ENCODE results near the gene RACK1. TPM values are rescaled to one million over a fixed set of nuclear protein-coding genes. Genes with fewer than 3 reads are reported as not detected.
A peak's percentile ranks its signal among the peaks of the same experiment; 100 is the strongest.

RACK1 gene
- total RNA-seq, 1 experiment from 2014 or later = 6,126 TPM

GRCh38 chr5:181194489-181195248 is 49.0 kb downstream of the RACK1 start:
- H3K4me3 ChIP-seq (ENCODE audit: insufficient read depth, low read depth, low read length) = no peak overlapping the region
- peak; percentile 57 for DNase-seq
- H3K36me3 ChIP-seq (replicated peaks; ENCODE audit: control insufficient read depth, insufficient read depth, low read length) = no peaks in the 10 kb centered on the region
- H3K27me3 ChIP-seq (ENCODE audit: control insufficient read depth, insufficient read depth, low read length) = peaks cover 21% of the 10 kb centered on the region

GRCh38 chr5:181193656-181194055 is 50.0 kb downstream of the RACK1 start:
- DNase-seq = no peak
- no peaks in the 10 kb centered on the region for H3K36me3 ChIP-seq (replicated peaks; ENCODE audit: control insufficient read depth, insufficient read depth, low read length)
- H3K4me3 ChIP-seq (ENCODE audit: insufficient read depth, low read depth, low read length) = no peak overlapping the region
- H3K27me3 ChIP-seq (ENCODE audit: control insufficient read depth, insufficient read depth, low read length) = peaks cover 26% of the 10 kb centered on the region

DNA sequence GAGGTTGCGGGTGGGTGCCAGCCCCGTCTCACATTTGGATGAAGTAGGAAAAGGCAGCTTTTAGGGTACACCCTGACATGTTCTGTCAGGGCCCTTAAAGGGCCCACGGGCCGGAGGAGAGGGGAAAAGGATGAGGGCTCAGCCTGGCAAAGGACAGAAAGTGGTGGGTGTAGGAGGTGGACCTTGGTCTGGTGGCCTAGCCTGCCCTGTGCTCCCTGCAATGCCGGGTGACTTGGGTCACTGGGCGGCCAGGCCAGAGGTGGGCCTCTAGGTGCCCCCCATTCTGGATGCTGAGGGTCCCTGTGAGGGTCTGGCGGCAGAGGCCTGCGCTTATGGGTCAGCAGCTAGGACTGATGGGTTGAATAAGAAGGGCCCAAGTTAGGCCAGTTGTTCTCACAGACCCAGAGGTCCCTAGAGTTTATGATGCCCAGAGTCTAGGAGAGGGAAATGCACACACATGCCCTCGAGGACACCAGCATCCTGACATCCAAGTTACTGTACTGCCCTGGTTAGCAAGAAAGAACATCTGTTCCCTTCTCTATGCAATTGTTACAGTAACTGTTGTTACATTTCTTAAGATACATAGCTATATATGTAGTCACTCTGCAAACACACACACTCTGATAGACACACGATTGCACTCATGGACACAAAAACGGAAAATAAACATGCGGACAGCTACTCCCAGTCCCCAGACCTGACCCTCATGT is 51.2 kb downstream of the RACK1 start:
- Histone ChIP-seq H3K4me3 (ENCODE audit: insufficient read depth, low read depth, low read length) (peak overlapping the region; percentile 83), H3K36me3 (replicated peaks; ENCODE audit: control insufficient read depth, insufficient read depth, low read length) (no peaks in the 10 kb centered on the region), H3K27me3 (ENCODE audit: control insufficient read depth, insufficient read depth, low read length) (peaks cover 26% of the 10 kb centered on the region)
- DNase-seq = peak; percentile 62

GRCh38 chr5:181191526-181192336 is 52.0 kb downstream of the RACK1 start:
- peak; percentile 96 for DNase-seq
- H3K4me3 ChIP-seq (ENCODE audit: insufficient read depth, low read depth, low read length) = peak overlapping the region; percentile 83
- peaks cover 26% of the 10 kb centered on the region for H3K27me3 ChIP-seq (ENCODE audit: control insufficient read depth, insufficient read depth, low read length)
- H3K36me3 ChIP-seq (replicated peaks; ENCODE audit: control insufficient read depth, insufficient read depth, low read length) = no peaks in the 10 kb centered on the region

- H3K36me3 ChIP-seq (replicated peaks; ENCODE audit: control insufficient read depth, insufficient read depth, low read length) = no peaks in the 10 kb centered on the region
- H3K4me3 ChIP-seq (ENCODE audit: insufficient read depth, low read depth, low read length) = peak overlapping the region; percentile 83
- H3K27me3 ChIP-seq (ENCODE audit: control insufficient read depth, insufficient read depth, low read length) = peaks cover 26% of the 10 kb centered on the region
- DNase-seq = peak; percentile 69
Observed at GRCh38 chr5:181190711-181191525, 52.8 kb downstream of the RACK1 start.

- Histone ChIP-seq H3K27me3 (ENCODE audit: control insufficient read depth, insufficient read depth, low read length) (peaks cover 26% of the 10 kb centered on the region), H3K36me3 (replicated peaks; ENCODE audit: control insufficient read depth, insufficient read depth, low read length) (no peaks in the 10 kb centered on the region), H3K4me3 (ENCODE audit: insufficient read depth, low read depth, low read length) (peak overlapping the region; percentile 83)
- peak; percentile 63 for DNase-seq
Observed at GRCh38 chr5:181189962-181190710, 53.6 kb downstream of the RACK1 start.

- Histone ChIP-seq H3K27me3 (ENCODE audit: control insufficient read depth, insufficient read depth, low read length) (peaks cover 26% of the 10 kb centered on the region), H3K36me3 (replicated peaks; ENCODE audit: control insufficient read depth, insufficient read depth, low read length) (no peaks in the 10 kb centered on the region), H3K4me3 (ENCODE audit: insufficient read depth, low read depth, low read length) (peak overlapping the region; percentile 83)
- DNase-seq = peak; percentile 63
Observed at GRCh38 chr5:181189363-181189961, 54.2 kb downstream of the RACK1 start.

DNA sequence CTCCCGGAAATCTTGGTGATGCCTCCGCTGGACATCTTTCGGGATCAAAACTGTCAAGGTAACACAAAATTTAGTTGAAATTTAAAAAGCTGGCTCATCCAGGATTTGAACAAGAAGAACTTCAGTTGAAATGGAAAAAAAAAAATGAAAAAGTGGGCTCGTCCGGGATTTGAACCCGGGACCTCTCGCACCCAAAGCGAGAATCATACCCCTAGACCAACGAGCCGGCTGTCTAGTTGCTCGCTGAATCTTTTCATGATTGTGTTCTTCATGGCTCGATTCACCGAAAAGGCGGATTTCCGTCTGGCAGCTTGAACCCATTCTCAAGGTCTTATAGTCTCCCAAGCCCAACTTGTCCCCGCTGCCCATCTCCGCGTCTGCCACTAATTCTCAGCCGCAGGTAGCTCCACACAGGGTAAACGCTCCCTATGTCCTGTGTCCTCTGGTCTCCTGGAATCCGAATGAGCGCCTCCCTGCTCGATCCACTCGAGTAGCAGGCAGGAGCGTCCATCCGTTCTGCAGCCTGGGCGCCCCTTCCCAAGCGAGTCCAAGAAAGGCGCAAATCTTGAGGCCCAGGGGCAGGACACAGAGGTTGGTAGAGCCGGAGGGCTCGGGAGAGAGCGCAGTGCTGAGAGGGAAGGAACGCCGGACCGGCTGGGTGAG is 54.9 kb downstream of the RACK1 start:
- Histone ChIP-seq H3K27me3 (ENCODE audit: control insufficient read depth, insufficient read depth, low read length) (peaks cover 26% of the 10 kb centered on the region), H3K4me3 (ENCODE audit: insufficient read depth, low read depth, low read length) (peak overlapping the region; percentile 83), H3K36me3 (replicated peaks; ENCODE audit: control insufficient read depth, insufficient read depth, low read length) (no peaks in the 10 kb centered on the region)
- DNase-seq = peak; percentile 67

GRCh38 chr5:181187500-181188213 is 56.0 kb downstream of the RACK1 start:
- Histone ChIP-seq H3K27me3 (ENCODE audit: control insufficient read depth, insufficient read depth, low read length) (peaks cover 26% of the 10 kb centered on the region), H3K36me3 (replicated peaks; ENCODE audit: control insufficient read depth, insufficient read depth, low read length) (no peaks in the 10 kb centered on the region), H3K4me3 (ENCODE audit: insufficient read depth, low read depth, low read length) (peak overlapping the region; percentile 83)
- DNase-seq = peak; percentile 84

- Histone ChIP-seq H3K27me3 (ENCODE audit: control insufficient read depth, insufficient read depth, low read length) (peaks cover 26% of the 10 kb centered on the region), H3K4me3 (ENCODE audit: insufficient read depth, low read depth, low read length) (peak overlapping the region; percentile 83), H3K36me3 (replicated peaks; ENCODE audit: control insufficient read depth, insufficient read depth, low read length) (no peaks in the 10 kb centered on the region)
- no peak for DNase-seq
Observed at GRCh38 chr5:181186986-181187499, 56.7 kb downstream of the RACK1 start.

Measured in H7 (cell line).